ENCODE data around the gene LRRIQ1. TPM values are rescaled to one million over a fixed set of nuclear protein-coding genes. Genes with fewer than 3 reads are reported as not detected.
"Not testable (repeated sequence)": the region's sequence is repeated elsewhere in the genome, so short reads cannot be mapped to it uniquely, and the experiment has no call there.

LRRIQ1 gene
- total and polyA plus RNA-seq, 2 of the 13 experiments (the other 11 are each of a cell fraction or from before 2014, with no cell fraction given) = not detected

GRCh38 chr12:85005047-85005446, 31.1 kb upstream of the LRRIQ1 start:
- H3K4me2 ChIP-seq (ENCODE audit: low read depth, low read length); DNase-seq (ENCODE audit: low spot score); H3K27ac ChIP-seq (ENCODE audit: extremely low read length, insufficient read depth, low read length); H3K36me3 ChIP-seq (replicated peaks in 1 of 2; ENCODE audit: control insufficient read depth in 1 of 2, insufficient read depth in 2 of 2, low read length in 2 of 2); CTCF ChIA-PET (ENCODE audit: low intra/inter-chr PET ratio, low total read pairs); H3K4me3 ChIP-seq (replicated peaks in 1 of 3; ENCODE audit: insufficient read depth in 1 of 3, low read depth in 2 of 3, low read length in 3 of 3); H3K79me2 ChIP-seq (ENCODE audit: insufficient read depth, low read length); POLR2A ChIA-PET; H4K20me1 ChIP-seq (ENCODE audit: insufficient read depth, low read length); ATAC-seq; H3K4me1 ChIP-seq (ENCODE audit: insufficient read depth, low read length); BruUV-seq (replicated peaks); H3K27me3 ChIP-seq (ENCODE audit: control insufficient read depth in 1 of 2, insufficient read depth in 2 of 2, low read length in 2 of 2); H3K9me3 ChIP-seq (ENCODE audit: low read length); FAIRE-seq; in situ Hi-C loops (cut with HindIII; ENCODE audit: extremely low pct_ligation_motif_present, low pct_unique_long_range_greater_than_20kb); H3K9ac ChIP-seq (ENCODE audit: insufficient read depth, low read depth, low read length); H2AFZ ChIP-seq (ENCODE audit: low read length): not testable (repeated sequence)
- intact Hi-C loops (cut with micrococcal nuclease; ENCODE audit: unreplicated experiment) = loop anchor here (5.0 kb wide), 1 partner anchor 828 kb away; no protein-coding TSS in a partner anchor
- WGBS (ENCODE audit: low lambda C conversion rate) = 25% methylated on average over 2 of the region's 2 CpGs

DNA sequence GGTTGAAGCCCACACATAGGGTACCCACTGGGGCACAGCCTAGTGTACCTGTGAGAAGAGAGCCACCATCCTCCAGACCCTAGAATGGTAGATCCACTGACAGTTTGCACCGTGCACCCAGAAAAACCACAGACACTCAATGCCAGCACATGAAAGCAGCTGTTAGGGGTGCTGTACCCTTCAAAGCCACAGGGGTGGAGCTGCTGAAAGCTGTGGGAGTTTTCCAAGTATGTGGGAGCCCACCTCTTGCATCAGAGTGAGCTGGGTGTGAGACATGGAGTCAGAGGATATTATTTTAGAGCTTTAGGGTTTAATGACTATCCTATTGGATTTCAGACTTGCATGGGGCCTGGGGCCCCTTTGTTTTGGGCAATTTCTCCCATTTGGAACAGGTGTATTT, 30.5 kb upstream of the LRRIQ1 start:
- ATAC-seq (no peak), FAIRE-seq (no peak), DNase-seq (ENCODE audit: low spot score) (no peak)
- no TSS peak for BruUV-seq (replicated peaks)
- H3K4me3 ChIP-seq (replicated peaks in 1 of 3; ENCODE audit: insufficient read depth in 1 of 3, low read depth in 2 of 3, low read length in 3 of 3) = no peak overlapping the region
- no peaks in the 10 kb centered on the region for H3K4me1 ChIP-seq (ENCODE audit: insufficient read depth, low read length)
- ChIA-PET POLR2A (no interaction called here), CTCF (ENCODE audit: low intra/inter-chr PET ratio, low total read pairs) (no interaction called here)
- WGBS (ENCODE audit: low lambda C conversion rate) = no CpG with 5 or more reads among the region's 1 CpG
- no peaks in the 10 kb centered on the region for H3K27me3 ChIP-seq (ENCODE audit: control insufficient read depth in 1 of 2, insufficient read depth in 2 of 2, low read length in 2 of 2)
- H2AFZ ChIP-seq (ENCODE audit: low read length) = no peak overlapping the region
- no peaks in the 10 kb centered on the region for H4K20me1 ChIP-seq (ENCODE audit: insufficient read depth, low read length)
- no peaks in the 10 kb centered on the region for H3K79me2 ChIP-seq (ENCODE audit: insufficient read depth, low read length)
- H3K27ac ChIP-seq (ENCODE audit: extremely low read length, insufficient read depth, low read length) = no peak overlapping the region
- in situ Hi-C loops (cut with HindIII; ENCODE audit: extremely low pct_ligation_motif_present, low pct_unique_long_range_greater_than_20kb) (no loop called here), intact Hi-C loops (cut with micrococcal nuclease; ENCODE audit: unreplicated experiment) (loop anchor here (5.0 kb wide), 1 partner anchor 828 kb away; no protein-coding TSS in a partner anchor)
- no peaks in the 10 kb centered on the region for H3K9me3 ChIP-seq (ENCODE audit: low read length)
- no peaks in the 10 kb centered on the region for H3K36me3 ChIP-seq (replicated peaks in 1 of 2; ENCODE audit: control insufficient read depth in 1 of 2, insufficient read depth in 2 of 2, low read length in 2 of 2)
- no peak for TF ChIP-seq ZBTB20 (CRISPR knock-in tag; IDR thresholded peaks at IDR 0.05; ENCODE audit: borderline replicate concordance, low read depth)
- no peak for TF ChIP-seq ZNF766 (CRISPR knock-in tag; IDR thresholded peaks at IDR 0.05; ENCODE audit: borderline replicate concordance)
- no peak for TF ChIP-seq ZNF879 (CRISPR knock-in tag; IDR thresholded peaks at IDR 0.05)
- TF ChIP-seq NCOR1 (IDR thresholded peaks at IDR 0.05; ENCODE audit: borderline replicate concordance, low read length) = no peak
- no peak for TF ChIP-seq ZNF781 (CRISPR knock-in tag; IDR thresholded peaks at IDR 0.05; ENCODE audit: borderline replicate concordance, not compliant biosample characterization)
- no peak for TF ChIP-seq POLR2G (IDR thresholded peaks at IDR 0.05; ENCODE audit: low read depth, low read length)
- TF ChIP-seq ZNF256 (CRISPR knock-in tag; conservative IDR thresholded peaks at IDR 0.05) = no peak
- no peak overlapping the region for H3K9ac ChIP-seq (ENCODE audit: insufficient read depth, low read depth, low read length)
- H3K4me2 ChIP-seq (ENCODE audit: low read depth, low read length) = no peak overlapping the region
